Left ventricle myocardium inferior (tissue), 1 donor: ENCODE data around the gene KCTD17. TPM values are rescaled to one million over a fixed set of nuclear protein-coding genes. Genes with fewer than 3 reads are reported as not detected.

Experiments used
- DNase-seq: peaks from one replicate; pipeline ENCODE4 v3.0.0-alpha.2; 2020
- H3K27ac ChIP-seq: fragments of 200-600 bp; replicated peaks from 2 replicates; pipeline ENCODE4 v1.8.0; 2021
- H3K27me3 ChIP-seq: fragments of 200-600 bp; 2 replicates; pipeline ENCODE4 v1.8.0; 2021; ENCODE audit warnings: low read depth
- H3K36me3 ChIP-seq: fragments of 200-600 bp; 2 replicates; pipeline ENCODE4 v1.8.0; 2021
- H3K4me1 ChIP-seq: fragments of 200-600 bp; 2 replicates; pipeline ENCODE4 v1.8.0; 2021
- H3K4me3 ChIP-seq: fragments of 200-600 bp; 2 replicates; pipeline ENCODE4 v1.8.0; 2021; ENCODE audit warnings: mild to moderate bottlenecking, moderate library complexity
- H3K9me3 ChIP-seq: fragments of 200-600 bp; replicated peaks from 2 replicates; pipeline ENCODE4 v1.8.0; 2021
- CTCF ChIP-seq: fragments of 200-600 bp; IDR thresholded peaks from 2 replicates; pipeline ENCODE4 v1.8.0; 2021; ENCODE audit warnings: antibody characterized with exemption, mild to moderate bottlenecking, borderline replicate concordance
- intact Hi-C: fragments of 100-400 bp; cut with micrococcal nuclease; formaldehyde crosslinking; loops from one replicate; pipeline ENCODE4 v1.11.0; 2022
- total RNA-seq: library from RNA; stranded (reverse); fragmentation: NEBNext Ultra II Directional; extraction: Animal tissue kit (Norgen Biotek cat#: 25700); gene quantifications from one replicate; pipeline ENCODE4 v1.2.1, GENCODE V29; 2021
- donor health status: DM: no; HTN: yes; CAD: no; lungs with severe emphysema.

KCTD17 gene
- total RNA-seq, 1 donor from 2014 or later = 14.3 TPM

GRCh38 chr22:37075046-37075445, 23.5 kb downstream of the KCTD17 start:
- Histone ChIP-seq H3K9me3 (no peaks in the 10 kb centered on the region), H3K4me3 (no peak overlapping the region), H3K27ac (no peak overlapping the region), H3K36me3 (no peaks in the 10 kb centered on the region), H3K4me1 (no peaks in the 10 kb centered on the region), H3K27me3 (peaks cover 71% of the 10 kb centered on the region)
- intact Hi-C loops = no loop called here
- TF ChIP-seq CTCF = no peak
- no peak for DNase-seq

GRCh38 chr22:37075822-37076433, 24.4 kb downstream of the KCTD17 start:
- Histone ChIP-seq H3K27me3 (peaks cover 66% of the 10 kb centered on the region), H3K27ac (no peak overlapping the region), H3K4me3 (no peak overlapping the region), H3K4me1 (no peaks in the 10 kb centered on the region), H3K36me3 (no peaks in the 10 kb centered on the region), H3K9me3 (no peaks in the 10 kb centered on the region)
- DNase-seq = no peak
- no peak for TF ChIP-seq CTCF
- intact Hi-C loops = no loop called here

- intact Hi-C loops = no loop called here
- H3K36me3 ChIP-seq = no peaks in the 10 kb centered on the region
- no peaks in the 10 kb centered on the region for H3K9me3 ChIP-seq
- H3K27me3 ChIP-seq = peaks cover 63% of the 10 kb centered on the region
- H3K27ac ChIP-seq = no peak overlapping the region
- H3K4me1 ChIP-seq = no peaks in the 10 kb centered on the region
- peak; percentile 93 for TF ChIP-seq CTCF
- DNase-seq = peak; percentile 47
- H3K4me3 ChIP-seq = no peak overlapping the region
Observed at GRCh38 chr22:37077802-37078448, 26.4 kb downstream of the KCTD17 start.

GRCh38 chr22:37079158-37079557, 27.6 kb downstream of the KCTD17 start:
- Histone ChIP-seq H3K36me3 (no peaks in the 10 kb centered on the region), H3K27ac (no peak overlapping the region), H3K9me3 (no peaks in the 10 kb centered on the region), H3K4me3 (no peak overlapping the region), H3K27me3 (peaks cover 52% of the 10 kb centered on the region), H3K4me1 (no peaks in the 10 kb centered on the region)
- TF ChIP-seq CTCF = no peak
- intact Hi-C loops = no loop called here
- no peak for DNase-seq

GRCh38 chr22:37079668-37080171, 28.2 kb downstream of the KCTD17 start:
- Histone ChIP-seq H3K36me3 (no peaks in the 10 kb centered on the region), H3K9me3 (no peaks in the 10 kb centered on the region), H3K4me1 (no peaks in the 10 kb centered on the region), H3K27ac (no peak overlapping the region), H3K27me3 (peaks cover 52% of the 10 kb centered on the region), H3K4me3 (no peak overlapping the region)
- no peak for DNase-seq
- no peak for TF ChIP-seq CTCF
- intact Hi-C loops = no loop called here
